ENCODE results near the gene SPRY4.

The SPRY4 gene

GRCh38 chr5:142281008-142281367 is 43.8 kb downstream of the SPRY4 start:
- H3K36me3 ChIP-seq (replicated peaks; ENCODE audit: insufficient read depth, low read length): no peaks in the 10 kb centered on the region
- no peaks in the 10 kb centered on the region for H3K4me1 ChIP-seq (ENCODE audit: low read length)
- no peaks in the 10 kb centered on the region for H3F3A ChIP-seq (ENCODE audit: insufficient read depth, low read length)
- no peaks in the 10 kb centered on the region for H3K9me2 ChIP-seq (replicated peaks; ENCODE audit: insufficient read depth, low read length)
- no peak overlapping the region for H3K9ac ChIP-seq (ENCODE audit: low read length)
- no peaks in the 10 kb centered on the region for H3K79me2 ChIP-seq (ENCODE audit: low read length)
- H3K4me3 ChIP-seq (ENCODE audit: low read length): no peak overlapping the region
- TF ChIP-seq EZH2 (optimal IDR thresholded peaks at IDR 0.05; ENCODE audit: low read depth, low read length): no peak
- H2AFZ ChIP-seq (ENCODE audit: low read length): no peak overlapping the region
- no peak overlapping the region for H3K27ac ChIP-seq (ENCODE audit: low read length)
- H3K27me3 ChIP-seq (replicated peaks; ENCODE audit: insufficient read depth, low read length): no peaks in the 10 kb centered on the region
- DNase-seq: no peak
- H4K20me1 ChIP-seq (ENCODE audit: insufficient read depth, low read length): no peaks in the 10 kb centered on the region
- no peak overlapping the region for H3K4me2 ChIP-seq (ENCODE audit: low read depth, low read length)
- H3K9me3 ChIP-seq (replicated peaks; ENCODE audit: insufficient read depth, low read length): no peaks in the 10 kb centered on the region

DNA sequence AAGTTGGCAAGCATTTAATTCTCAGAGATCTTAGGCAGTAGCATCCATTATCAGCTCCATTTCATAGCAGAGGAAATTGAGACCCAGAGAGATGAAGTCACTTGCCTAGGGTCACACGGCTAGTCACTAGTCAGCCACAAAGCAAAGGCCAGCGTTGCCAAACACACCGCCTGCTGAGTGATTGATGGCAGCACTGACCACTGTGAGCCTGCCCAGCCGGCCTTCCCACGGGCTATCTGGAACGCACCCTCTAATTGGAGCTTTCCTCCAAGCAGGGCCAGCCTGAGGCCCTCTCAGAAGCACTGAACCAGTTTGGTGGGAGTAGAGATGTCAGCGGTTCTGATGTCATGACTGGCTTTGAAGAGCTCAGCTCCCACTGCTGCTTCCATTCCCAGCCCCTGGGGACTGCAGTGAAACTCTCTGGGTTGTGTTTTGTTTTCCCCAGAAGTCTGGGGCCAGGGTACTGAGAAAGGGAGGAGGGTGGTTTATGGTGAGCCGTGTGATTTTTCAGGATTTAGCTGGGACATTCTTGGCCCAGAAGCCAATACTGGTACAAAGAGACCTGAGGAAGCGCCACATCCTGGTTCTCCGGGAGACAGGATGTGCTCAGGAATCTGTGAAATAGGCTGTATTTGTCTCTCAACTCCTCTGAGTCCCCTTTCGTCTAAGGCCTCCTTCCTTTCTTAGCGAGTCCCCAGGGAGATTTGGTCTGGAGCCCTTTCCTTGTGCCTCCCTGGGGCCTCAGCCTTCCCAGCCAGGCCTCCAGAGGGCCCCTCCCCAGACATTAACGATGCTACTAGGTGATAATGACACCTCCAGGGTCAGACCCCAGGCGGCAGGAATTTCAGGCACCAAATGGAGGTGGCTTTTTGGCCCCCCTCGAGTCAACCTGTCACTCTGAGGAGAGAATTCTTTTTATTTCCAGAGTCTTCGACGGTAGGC is 44.5 kb downstream of the SPRY4 start:
- Histone ChIP-seq H3K27ac (ENCODE audit: low read length) (no peak overlapping the region), H3K79me2 (ENCODE audit: low read length) (no peaks in the 10 kb centered on the region), H3K9ac (ENCODE audit: low read length) (no peak overlapping the region), H3K4me1 (ENCODE audit: low read length) (no peaks in the 10 kb centered on the region), H3K9me2 (replicated peaks; ENCODE audit: insufficient read depth, low read length) (no peaks in the 10 kb centered on the region), H2AFZ (ENCODE audit: low read length) (no peak overlapping the region), H4K20me1 (ENCODE audit: insufficient read depth, low read length) (no peaks in the 10 kb centered on the region), H3K36me3 (replicated peaks; ENCODE audit: insufficient read depth, low read length) (no peaks in the 10 kb centered on the region), H3K4me3 (ENCODE audit: low read length) (no peak overlapping the region), H3K27me3 (replicated peaks; ENCODE audit: insufficient read depth, low read length) (no peaks in the 10 kb centered on the region), H3K9me3 (replicated peaks; ENCODE audit: insufficient read depth, low read length) (no peaks in the 10 kb centered on the region), H3K4me2 (ENCODE audit: low read depth, low read length) (no peak overlapping the region), H3F3A (ENCODE audit: insufficient read depth, low read length) (no peaks in the 10 kb centered on the region)
- no peak for DNase-seq
- no peak for TF ChIP-seq EZH2 (optimal IDR thresholded peaks at IDR 0.05; ENCODE audit: low read depth, low read length)
- TF ChIP-seq, protein P1, sequence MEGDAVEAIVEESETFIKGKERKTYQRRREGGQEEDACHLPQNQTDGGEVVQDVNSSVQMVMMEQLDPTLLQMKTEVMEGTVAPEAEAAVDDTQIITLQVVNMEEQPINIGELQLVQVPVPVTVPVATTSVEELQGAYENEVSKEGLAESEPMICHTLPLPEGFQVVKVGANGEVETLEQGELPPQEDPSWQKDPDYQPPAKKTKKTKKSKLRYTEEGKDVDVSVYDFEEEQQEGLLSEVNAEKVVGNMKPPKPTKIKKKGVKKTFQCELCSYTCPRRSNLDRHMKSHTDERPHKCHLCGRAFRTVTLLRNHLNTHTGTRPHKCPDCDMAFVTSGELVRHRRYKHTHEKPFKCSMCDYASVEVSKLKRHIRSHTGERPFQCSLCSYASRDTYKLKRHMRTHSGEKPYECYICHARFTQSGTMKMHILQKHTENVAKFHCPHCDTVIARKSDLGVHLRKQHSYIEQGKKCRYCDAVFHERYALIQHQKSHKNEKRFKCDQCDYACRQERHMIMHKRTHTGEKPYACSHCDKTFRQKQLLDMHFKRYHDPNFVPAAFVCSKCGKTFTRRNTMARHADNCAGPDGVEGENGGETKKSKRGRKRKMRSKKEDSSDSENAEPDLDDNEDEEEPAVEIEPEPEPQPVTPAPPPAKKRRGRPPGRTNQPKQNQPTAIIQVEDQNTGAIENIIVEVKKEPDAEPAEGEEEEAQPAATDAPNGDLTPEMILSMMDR (IDR thresholded peaks at IDR 0.05; ENCODE audit: low read length): no peak
- no peak for TF ChIP-seq EZH2phosphoT487 (IDR thresholded peaks at IDR 0.05; ENCODE audit: low read length)

DNA sequence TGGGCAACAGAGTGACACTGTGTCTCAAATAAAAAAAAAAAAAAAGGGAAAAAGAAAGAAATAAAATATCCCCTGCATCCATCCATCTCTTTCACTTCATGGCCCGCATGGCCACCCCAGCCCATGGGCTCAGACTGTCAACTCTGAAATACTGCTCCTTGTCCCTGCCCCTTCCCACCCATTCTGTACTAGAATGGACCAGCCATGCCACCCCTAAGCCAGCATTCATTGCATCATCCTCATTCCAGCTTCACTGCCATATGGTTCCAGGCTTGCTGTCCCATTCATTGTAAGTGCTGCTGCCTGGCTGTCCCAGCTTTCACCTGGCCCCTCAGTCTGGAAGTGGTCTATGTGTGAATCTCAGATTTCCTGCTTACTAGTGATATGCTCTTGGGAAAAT is 46.2 kb downstream of the SPRY4 start:
- H4K20me1 ChIP-seq (ENCODE audit: insufficient read depth, low read length): no peaks in the 10 kb centered on the region
- no peaks in the 10 kb centered on the region for H3K4me1 ChIP-seq (ENCODE audit: low read length)
- no peaks in the 10 kb centered on the region for H3K79me2 ChIP-seq (ENCODE audit: low read length)
- no peak overlapping the region for H2AFZ ChIP-seq (ENCODE audit: low read length)
- no peaks in the 10 kb centered on the region for H3K9me3 ChIP-seq (replicated peaks; ENCODE audit: insufficient read depth, low read length)
- no peak overlapping the region for H3K4me3 ChIP-seq (ENCODE audit: low read length)
- DNase-seq: no peak
- H3K27me3 ChIP-seq (replicated peaks; ENCODE audit: insufficient read depth, low read length): no peaks in the 10 kb centered on the region
- no peak overlapping the region for H3K4me2 ChIP-seq (ENCODE audit: low read depth, low read length)
- no peak for TF ChIP-seq EZH2 (optimal IDR thresholded peaks at IDR 0.05; ENCODE audit: low read depth, low read length)
- TF ChIP-seq, protein P1 (IDR thresholded peaks at IDR 0.05; ENCODE audit: low read length): no peak
- no peak for TF ChIP-seq EZH2phosphoT487 (IDR thresholded peaks at IDR 0.05; ENCODE audit: low read length)
- H3K36me3 ChIP-seq (replicated peaks; ENCODE audit: insufficient read depth, low read length): no peaks in the 10 kb centered on the region
- H3K9me2 ChIP-seq (replicated peaks; ENCODE audit: insufficient read depth, low read length): no peaks in the 10 kb centered on the region
- no peak overlapping the region for H3K27ac ChIP-seq (ENCODE audit: low read length)
- no peaks in the 10 kb centered on the region for H3F3A ChIP-seq (ENCODE audit: insufficient read depth, low read length)
- H3K9ac ChIP-seq (ENCODE audit: low read length): no peak overlapping the region

DNA sequence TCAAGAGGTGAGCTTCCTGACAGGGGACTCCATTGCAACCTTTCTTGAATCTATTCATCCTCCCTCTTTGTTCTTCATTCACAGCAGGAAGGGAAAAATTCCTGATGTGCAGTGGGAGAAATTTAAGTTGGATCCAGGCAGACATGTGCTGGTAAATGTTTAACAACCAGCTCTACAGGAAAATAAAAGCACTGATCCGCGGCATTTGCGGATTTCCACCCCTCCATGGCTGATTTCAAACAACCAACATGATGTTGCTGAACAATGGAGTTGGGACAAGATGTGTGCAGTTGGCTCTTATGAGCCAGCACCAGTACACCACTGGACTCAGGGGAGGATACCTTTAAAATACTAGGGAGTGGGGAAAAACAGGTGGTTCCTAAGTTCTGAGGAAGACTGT is 47.0 kb downstream of the SPRY4 start:
- no peaks in the 10 kb centered on the region for H3K79me2 ChIP-seq (ENCODE audit: low read length)
- no peaks in the 10 kb centered on the region for H3K27me3 ChIP-seq (replicated peaks; ENCODE audit: insufficient read depth, low read length)

More for the DNA sequence above, 47.0 kb downstream of the SPRY4 start:
- Histone ChIP-seq H2AFZ (ENCODE audit: low read length) (no peak overlapping the region), H4K20me1 (ENCODE audit: insufficient read depth, low read length) (no peaks in the 10 kb centered on the region), H3K36me3 (replicated peaks; ENCODE audit: insufficient read depth, low read length) (no peaks in the 10 kb centered on the region), H3K4me1 (ENCODE audit: low read length) (no peaks in the 10 kb centered on the region), H3K9me2 (replicated peaks; ENCODE audit: insufficient read depth, low read length) (no peaks in the 10 kb centered on the region), H3K9ac (ENCODE audit: low read length) (no peak overlapping the region), H3K4me2 (ENCODE audit: low read depth, low read length) (no peak overlapping the region), H3K4me3 (ENCODE audit: low read length) (no peak overlapping the region), H3K27ac (ENCODE audit: low read length) (no peak overlapping the region), H3F3A (ENCODE audit: insufficient read depth, low read length) (no peaks in the 10 kb centered on the region), H3K9me3 (replicated peaks; ENCODE audit: insufficient read depth, low read length) (no peaks in the 10 kb centered on the region)
- TF ChIP-seq EZH2 (optimal IDR thresholded peaks at IDR 0.05; ENCODE audit: low read depth, low read length) (no peak), EZH2phosphoT487 (IDR thresholded peaks at IDR 0.05; ENCODE audit: low read length) (no peak)
- TF ChIP-seq, protein P1 (IDR thresholded peaks at IDR 0.05; ENCODE audit: low read length): no peak
- DNase-seq: no peak
